Glomerular visceral epithelial cell (primary cell): ENCODE results near the gene FLAD1.
A peak's percentile ranks its signal among the peaks of the same experiment; 100 is the strongest.

Experiments
- DNase-seq: peaks from one replicate; pipeline ENCODE4 v3.0.0-alpha.2; 2016; ENCODE audit errors: extremely low spot score

FLAD1 gene

DNA sequence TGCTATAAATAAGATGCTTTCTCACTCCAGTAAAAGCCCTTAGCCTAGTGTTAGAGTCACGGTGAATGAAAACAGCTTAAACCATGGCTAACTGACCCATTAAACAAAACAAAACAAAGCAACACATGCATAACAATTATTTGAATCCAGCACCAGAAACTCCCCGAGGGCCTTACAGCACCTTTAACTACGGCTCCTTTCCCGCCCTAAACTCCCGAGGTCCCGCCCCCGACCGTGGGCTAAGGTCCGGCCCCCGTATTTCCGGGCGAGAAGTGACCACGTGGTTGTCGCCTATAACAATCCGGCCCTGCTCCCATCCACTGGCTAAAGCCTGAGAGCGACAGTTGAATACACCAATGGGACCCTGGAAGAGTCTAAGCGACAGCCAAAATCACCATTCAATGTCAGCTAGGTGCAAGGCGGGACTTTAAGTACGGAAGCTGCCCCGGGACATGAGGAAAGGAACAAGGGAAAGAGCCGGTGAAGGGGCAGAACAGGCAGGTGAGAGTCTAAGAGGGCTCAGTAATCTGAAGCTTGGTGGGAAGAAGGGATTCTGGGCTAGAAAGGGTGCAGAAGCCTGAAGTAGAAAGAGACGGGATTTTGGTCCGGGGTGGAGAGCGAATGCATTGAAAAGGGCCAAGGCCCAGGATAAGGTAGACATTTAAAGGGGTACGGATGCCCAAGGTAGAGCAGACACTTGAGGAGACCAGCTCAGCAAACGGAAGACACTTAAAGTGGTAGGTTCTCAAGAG lies at the start of gene FLAD1:
Gene FLAD1, plus strand, starts transcription at position 448 of the 752 bp plus-strand sequence. CDS start 351 bp downstream, outside the sequence.
- peak; percentile 99 for DNase-seq

DNA sequence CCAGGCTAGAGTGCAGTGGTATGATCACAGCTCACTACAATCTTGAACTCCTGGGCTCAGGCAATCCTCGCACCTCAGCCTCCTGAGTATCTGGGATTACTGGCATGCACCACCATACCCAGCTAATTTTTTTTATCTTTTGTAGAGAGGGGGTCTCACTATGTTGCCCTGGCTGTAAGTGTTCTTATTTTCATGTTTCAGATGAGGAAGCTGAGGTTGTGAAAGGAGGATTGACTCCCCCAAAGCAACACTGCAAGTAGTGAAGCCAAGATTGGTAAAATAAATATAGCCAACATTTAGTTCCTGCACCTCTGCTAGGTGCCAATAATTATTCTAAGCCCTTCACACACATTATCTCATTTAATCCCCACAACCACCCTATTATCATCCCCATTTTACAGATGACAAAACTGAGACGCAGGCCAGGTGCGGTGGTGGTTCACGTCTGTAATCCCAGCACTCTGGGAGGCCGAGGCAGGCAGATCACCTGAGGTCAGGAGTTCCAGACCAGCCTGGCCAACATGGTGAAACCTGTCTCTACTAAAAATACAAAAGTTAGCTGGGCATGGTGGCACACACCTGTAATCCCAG lies 48.7 kb upstream of the FLAD1 start:
- no peak for DNase-seq

GRCh38 chr1:154935749-154936554 lies 47.2 kb upstream of the FLAD1 start:
- no peak for DNase-seq

DNA sequence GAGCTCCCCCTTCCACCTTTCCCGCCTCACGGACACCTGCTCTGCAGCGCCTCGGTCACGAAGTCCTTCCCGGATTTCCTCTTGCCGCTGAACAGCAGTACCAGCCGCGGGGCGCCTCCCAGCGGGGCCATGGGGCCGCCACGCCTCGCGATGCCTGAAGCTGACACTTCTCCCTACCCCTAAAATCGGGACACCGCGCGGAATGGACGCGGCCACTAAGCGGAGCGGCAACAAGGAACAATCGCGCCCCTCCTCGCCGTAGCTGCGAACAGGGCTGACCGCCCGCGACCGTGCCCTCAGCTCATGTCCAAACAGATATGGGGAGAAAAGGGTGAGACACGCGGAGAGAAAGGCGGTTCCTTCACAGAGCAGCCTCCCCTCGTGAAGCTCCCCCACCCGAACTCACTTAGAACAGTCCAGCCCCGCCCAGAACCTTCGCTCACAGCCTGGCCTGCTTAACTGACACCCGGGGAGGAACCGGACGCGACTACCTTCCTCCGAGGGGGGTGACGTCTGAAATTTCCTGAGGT lies 46.5 kb upstream of the FLAD1 start, which contains the start of gene PMVK:
Gene PMVK, minus strand, starts transcription at position 165 of the 530 bp plus-strand sequence. Its CDS starts 34 bp downstream, at position 131.
- peak; percentile 94 for DNase-seq

DNA sequence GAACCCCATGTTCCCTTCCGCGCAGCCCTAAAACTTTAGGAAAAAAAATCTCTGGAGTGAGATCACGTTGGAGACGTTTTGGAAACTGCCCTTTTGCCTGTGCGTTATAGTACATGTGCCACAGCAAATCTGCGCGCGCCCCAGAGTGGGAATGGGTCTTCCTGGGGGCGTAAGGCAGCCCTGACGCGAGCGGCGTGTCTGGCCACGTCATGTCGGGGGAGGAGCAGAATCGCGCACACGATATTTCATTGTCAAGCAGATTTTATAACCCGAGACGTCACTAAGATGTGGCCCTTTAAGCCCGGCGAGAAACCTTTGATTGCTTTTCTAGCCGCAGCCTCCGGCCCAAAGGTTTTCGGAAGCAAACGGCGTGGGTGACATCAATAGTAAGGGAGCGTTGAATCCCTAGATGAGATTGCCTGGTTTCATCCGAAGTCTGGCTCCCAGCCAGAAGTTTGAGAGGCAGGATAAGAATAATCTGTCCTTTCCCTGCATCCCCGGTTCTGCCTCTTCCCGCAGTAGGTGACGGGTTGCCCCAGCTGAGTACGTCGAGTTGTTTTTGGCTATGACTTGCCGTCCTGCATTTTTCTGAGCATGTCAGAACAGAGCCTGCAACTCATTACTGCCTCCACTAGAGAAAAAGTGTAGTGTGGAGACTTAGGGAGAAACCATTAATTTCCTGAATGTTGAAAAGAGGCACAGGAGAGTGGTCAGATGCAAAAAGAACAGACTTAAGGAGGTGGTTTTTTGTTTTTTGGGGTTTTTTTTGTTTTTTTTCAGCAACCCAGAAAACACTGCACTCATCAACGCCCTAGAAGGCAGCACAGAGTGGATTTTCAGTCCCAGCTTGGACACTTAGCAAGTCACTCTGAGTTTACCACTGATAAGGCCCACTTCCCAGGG lies 45.8 kb upstream of the FLAD1 start:
- peak; percentile 90 for DNase-seq

DNA sequence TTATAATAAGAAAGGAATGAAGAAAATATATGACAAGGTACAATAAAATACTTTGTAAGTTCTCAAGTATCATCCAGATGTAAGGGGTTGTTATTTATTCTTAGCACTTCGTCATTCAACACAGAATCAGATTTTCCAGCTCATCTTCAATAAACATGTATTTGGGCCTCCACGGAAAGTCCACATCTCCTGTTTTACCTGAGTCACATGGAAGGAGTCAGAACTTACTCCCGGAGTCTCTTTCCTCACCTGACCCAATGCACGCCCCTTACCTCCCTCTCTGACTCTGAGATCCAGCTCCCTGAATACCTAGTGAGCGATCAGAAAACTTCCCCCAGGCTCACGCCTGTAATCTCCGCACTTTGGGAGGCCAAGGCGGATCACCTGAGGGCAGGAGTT lies 45.2 kb upstream of the FLAD1 start:
- no peak for DNase-seq

DNA sequence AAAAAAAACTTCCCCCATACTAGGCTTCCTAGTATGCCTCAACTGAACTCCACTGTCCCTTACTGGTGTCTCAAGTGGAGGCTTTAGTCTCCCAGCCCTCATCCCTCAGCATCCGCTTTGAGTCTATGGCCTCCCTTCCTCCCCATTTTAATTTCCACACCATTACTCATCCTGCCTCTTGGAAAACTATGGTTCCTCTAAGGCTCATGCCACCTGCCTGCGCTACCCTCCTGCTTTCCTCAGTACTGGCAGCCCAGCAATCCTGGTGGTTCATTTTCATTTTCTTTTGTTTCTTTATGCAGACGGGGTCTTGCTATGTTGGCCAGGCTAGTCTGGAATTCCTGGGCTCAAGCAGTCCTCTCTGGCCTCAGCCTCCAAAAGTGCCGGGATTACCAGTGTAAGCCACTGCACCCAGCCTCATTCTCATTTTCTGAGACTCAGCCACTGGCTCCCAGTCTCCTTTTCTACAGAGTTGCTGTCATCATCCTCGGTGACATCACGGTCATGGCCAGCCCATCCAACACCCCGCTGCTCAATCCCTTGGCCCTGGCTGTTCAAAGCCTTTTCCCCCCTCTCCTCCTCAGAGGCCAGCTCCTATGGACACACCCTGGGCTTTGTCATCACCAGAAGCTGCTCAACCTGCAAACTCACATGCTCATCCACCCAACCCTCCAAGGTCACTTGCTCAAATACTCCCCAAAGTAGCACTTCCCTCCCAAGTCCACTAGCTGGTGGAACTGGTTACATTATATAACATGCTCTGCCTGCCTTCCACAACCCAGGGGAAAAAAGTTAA lies 44.3 kb upstream of the FLAD1 start:
- DNase-seq = no peak

DNA sequence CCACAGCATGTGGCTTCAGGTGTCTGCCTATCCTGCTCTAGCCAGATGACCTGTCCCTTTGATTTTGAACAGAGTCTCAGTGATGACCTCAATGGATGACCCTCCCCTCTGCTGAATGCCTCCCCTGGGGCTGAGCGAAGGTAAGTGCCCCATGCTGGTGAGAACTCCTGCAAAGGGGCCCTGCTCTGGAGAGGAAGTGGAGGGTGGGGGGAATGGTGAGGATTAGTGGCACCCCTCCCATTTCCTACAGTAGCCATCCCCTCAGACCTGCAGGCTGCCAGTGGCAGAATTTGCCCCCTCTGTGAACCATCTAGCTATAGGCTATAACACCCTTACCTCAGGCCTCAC lies 43.0 kb upstream of the FLAD1 start:
- no peak for DNase-seq

DNA sequence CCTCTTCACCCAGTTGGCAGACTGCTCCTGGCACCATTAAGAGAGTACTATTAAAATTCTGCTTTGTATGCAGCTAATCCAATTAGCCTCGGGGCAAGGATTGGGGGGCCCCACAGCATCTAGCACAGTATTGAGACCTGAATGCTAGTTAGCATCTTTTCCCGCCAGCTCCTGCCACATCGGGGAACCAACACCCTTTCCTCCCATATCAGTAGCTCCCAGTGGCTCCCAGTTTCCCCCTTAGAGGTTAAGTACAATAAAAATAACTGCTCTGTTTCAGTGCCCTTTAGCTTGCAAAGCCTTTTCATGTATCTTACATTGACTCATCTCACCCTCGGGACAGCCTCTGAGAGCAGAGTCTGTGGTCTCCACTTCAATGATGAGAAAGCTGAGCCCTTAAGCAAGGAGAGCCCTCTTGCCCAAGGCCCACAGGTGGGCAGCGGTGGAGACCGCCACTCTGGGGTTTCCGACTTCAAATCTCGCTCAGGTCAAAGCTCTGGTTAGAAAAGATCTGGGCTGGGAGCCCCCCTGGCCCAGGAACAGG lies 42.4 kb upstream of the FLAD1 start:
- no peak for DNase-seq

DNA sequence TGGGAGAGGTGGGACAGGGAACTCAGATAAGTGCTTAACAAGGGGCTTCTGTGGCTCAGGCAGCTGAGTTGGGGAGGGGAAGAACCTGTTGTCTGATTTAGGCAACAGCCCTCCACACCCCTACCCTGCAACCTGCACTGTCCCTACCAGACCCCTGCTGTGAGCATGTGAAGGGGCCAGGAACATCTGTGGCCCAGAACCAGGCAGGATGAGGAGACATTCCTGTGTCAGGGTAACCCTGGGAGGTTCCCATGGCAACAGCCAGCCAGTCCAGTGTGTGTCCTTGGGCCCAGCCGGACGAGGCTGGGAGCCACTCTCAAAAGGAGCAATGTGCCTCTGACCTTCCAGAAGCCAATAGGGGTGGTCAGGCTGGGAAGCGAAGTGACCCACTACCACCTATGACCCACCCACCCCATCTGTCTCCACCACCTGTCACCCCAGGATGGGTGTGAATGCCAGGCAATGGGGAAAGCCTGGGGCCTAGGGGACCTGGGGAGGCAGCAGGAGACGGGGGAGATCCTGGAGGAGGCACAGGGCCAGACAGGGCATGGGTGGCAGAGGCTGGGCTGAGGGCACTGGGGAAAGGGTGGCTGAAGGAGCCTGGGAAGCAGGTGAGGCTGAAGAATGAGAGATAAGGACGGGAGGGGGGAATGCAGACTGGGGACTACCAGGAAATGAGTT lies 41.7 kb upstream of the FLAD1 start:
- DNase-seq = no peak

DNA sequence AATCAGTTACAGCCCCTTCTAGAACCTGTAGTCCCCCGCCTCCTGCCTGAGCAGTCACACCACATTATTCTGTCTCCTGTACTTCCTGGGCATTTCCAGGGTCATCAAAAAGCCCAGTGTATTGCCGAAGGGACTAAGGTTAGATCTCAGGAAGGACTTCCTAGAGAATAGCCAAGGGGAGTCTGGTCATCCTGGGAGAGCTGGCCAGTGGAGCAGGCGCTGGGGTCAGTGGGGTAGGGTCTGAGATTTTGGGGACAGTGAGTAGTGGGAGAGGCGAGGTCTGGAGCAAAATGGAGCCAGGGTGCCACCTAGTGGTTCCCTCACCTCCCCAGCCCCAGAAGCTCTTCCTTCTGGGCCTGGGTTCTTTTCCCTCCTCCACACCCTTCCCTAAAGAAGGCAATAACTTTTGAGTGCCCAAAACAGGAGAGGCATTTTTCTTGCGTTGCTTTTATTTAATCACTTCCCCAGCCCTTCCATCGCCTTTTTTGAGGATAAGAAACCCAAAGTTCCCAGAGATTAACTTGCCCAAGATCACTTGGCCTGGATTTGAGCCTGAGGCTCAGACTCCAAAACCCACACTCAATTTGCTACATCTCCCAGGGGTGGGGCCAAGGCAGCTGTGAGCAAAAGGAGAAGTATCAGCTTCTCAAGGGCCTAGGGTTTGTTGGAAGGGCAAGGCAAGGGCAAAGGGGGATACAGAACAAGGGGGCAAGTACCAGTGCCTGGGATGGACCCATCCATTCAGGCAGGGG lies 39.3 kb upstream of the FLAD1 start:
- no peak for DNase-seq

DNA sequence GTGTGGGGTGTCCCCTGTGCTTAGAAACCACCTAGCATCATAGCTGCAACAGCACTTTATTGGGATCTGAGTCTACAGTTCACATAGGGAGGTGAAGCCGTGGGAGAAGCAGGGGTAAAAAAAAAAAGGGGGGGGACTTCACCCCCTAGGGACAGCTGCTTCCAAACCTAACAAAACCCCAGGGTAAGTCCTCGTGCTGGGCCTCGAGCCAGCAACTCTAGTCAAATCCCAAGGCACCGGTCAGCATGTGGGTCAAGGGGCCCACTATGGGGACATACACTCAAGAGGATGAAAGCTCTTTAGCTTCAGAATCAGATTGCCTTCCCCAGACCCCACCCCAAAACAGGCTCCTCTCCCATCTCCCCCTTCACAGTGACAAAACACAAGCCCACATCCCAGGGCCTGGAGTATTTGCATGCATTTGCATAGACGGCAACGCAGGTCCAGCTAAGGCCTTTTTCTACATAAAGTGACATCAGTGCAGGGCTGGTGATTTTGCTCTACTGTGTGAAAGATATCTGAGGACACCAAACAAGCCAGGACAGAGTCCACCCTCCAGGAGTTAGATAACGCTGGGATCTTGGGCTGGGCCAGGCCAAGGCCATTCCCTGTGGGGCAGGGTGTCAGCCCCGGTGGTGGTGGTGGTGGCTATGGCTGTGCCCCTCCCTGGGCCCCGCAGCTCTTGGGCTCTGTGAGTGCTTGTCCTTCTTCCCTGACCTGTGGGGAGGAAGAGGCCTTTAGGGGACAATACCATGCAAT lies 38.6 kb upstream of the FLAD1 start:
- DNase-seq = no peak

DNA sequence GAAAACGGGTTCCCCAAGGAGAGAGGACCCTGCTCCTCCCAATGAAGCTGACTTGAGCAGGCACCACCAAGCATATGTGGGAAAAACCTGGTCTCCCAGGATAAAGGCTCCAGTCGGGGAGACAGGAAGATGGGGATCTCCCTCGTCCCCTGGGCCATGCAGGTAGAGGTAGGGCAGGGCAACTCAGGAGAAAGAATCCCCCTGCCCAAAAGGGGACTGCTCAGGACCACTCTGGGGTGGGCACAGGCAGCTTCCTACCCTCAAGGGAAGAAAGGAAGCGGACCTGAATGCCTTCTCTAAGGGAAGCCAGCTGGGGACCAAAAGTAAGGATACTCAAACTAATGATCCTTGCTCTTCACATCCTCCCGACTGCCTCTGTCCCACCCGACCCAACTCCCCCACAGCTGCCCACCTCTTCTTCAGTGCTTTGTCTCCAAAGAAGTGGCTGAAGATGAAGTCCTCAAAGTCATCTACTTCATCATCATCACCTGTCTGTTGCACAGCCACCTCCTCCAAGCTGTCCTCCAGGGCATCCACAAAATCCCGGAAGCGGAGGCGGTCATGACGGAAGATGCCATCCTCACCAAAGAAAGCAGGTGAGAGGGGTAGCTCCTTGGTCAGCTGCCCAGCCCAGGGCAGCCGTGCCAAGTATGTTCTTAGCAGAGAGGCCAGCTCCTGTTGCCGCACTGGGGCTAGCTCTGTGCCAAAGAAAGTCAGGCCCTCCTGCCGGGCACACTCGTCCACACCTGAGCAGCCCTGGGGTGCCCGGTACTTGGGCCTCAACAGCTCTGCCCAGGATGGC lies 37.8 kb upstream of the FLAD1 start:
- DNase-seq = no peak

GRCh38 chr1:154945962-154946850 lies 36.9 kb upstream of the FLAD1 start:
- DNase-seq = no peak

DNA sequence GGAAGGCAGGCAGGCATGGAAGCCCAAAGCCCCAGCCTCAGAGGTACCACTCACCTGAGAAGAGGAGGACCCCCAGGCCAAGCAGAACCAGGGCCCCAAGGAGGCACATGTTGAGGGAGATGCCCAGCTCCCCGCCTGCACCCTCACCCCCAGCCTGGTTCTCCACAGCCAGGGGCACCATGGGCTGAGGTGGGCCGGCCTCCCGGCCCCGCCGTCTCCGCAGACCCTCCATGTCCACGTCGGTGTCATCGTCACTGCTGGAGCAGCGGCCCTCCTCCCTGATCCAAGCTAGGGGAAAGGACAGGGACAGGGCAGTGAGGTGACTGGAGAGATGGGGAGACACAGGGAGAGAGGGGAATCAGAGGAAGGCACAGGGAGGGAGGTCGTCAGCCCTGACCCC lies 35.1 kb upstream of the FLAD1 start:
- no peak for DNase-seq

DNA sequence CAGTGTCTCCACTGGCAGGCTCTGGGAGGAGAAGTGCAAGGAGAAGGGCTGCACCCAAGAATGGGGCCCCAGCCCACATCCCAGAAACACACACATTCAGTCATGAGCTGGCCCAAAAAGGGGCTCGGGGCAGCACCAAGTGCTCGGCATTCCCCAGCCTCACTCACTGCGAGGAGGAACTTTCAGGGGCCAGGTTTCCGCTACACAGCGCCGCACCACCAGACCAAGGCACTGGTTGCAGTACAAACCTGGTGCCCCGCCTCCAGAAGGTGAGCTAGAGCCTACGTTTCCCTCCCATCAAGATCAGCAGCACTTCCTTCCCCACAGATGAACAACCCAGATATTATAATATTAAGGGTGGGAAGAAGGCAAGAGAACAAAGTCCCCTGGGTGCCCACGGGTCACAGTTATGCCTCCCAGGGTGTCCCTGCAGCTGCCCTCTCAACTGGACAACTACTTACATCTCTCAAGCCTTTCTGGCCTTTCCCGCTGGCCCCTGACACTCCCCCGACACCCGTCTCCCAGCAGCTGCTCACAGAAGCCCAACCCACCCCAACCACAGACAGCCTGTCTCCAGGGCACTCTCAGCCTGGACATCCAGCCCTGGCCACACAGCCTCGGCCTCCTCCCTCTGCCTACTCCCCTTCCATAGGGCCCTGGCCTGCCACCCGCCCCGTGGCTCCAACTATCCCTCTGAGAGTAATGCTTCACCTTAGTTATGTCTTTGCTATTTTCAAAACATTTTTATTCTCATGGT lies 31.1 kb upstream of the FLAD1 start:
- no peak for DNase-seq
